Peyer's patch (tissue), 4 donors: ENCODE measurements around the gene PRRC2B.

Experiments used
- POLR2A ChIP-seq, 2 donors: fragments of 450-650 bp; IDR thresholded peaks; one replicate each; pipeline ENCODE4 v1.5.1; 2017; ENCODE audit warnings: antibody characterized with exemption in 2 of 2, mild to moderate bottlenecking in 2 of 2, moderate library complexity in 2 of 2
- TF ChIP-seq, protein P1 (sequence below), 6 experiments: fragments of 450-650 bp in 4 of 6; fragments of 200-600 bp in 2 of 6; sonication (generic) in 1 of 6; IDR thresholded peaks; one replicate each; pipeline ENCODE4 v1.5.1; 2017 to 2019; ENCODE audit warnings: antibody characterized with exemption in 6 of 6, mild to moderate bottlenecking in 3 of 6, moderate library complexity in 1 of 6

DNA sequence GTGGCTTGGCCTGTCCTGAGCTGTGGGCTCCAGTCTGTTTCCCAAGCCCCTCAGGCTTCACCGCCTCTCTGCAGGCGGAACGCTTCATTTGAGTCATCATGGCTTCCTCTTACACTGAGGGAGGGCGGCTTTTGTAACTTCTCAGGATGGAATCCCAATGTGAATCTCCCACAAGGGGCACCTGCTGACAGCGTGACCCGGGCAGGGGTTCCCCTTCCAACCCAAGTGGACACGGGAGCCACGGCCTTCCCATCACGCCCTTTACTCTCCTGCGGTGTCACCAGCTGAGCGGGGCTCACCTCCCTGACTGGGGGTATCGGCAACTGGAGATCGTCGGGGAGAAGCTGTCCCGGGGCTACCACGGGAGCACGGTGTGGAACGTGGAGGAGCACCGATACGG lies 124.7 kb downstream of the PRRC2B start:
- TF ChIP-seq, protein P1, sequence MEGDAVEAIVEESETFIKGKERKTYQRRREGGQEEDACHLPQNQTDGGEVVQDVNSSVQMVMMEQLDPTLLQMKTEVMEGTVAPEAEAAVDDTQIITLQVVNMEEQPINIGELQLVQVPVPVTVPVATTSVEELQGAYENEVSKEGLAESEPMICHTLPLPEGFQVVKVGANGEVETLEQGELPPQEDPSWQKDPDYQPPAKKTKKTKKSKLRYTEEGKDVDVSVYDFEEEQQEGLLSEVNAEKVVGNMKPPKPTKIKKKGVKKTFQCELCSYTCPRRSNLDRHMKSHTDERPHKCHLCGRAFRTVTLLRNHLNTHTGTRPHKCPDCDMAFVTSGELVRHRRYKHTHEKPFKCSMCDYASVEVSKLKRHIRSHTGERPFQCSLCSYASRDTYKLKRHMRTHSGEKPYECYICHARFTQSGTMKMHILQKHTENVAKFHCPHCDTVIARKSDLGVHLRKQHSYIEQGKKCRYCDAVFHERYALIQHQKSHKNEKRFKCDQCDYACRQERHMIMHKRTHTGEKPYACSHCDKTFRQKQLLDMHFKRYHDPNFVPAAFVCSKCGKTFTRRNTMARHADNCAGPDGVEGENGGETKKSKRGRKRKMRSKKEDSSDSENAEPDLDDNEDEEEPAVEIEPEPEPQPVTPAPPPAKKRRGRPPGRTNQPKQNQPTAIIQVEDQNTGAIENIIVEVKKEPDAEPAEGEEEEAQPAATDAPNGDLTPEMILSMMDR (IDR thresholded peaks at IDR 0.05), result no peak
- no peak for TF ChIP-seq POLR2A (IDR thresholded peaks at IDR 0.05)
